Stimulated activated CD4-positive, alpha-beta T cell treated with anti-CD3 and anti-CD28 coated beads, Interleukin-2, amount 100 ng/mL, for 24 hours (primary cell): ENCODE measurements around the gene NECTIN1.

Source experiments
- DNase-seq, 2 donors: peaks; one replicate each; pipeline ENCODE4 v3.0.0-alpha.2; 2020

Gene NECTIN1

GRCh38 chr11:119712459-119713358, 16.3 kb downstream of the NECTIN1 start:
- no peak for DNase-seq

- DNase-seq, result no peak
Measured at GRCh38 chr11:119712006-119712405, 17.0 kb downstream of the NECTIN1 start.

- DNase-seq, result no peak
Measured at GRCh38 chr11:119711476-119711875, 17.5 kb downstream of the NECTIN1 start.

GRCh38 chr11:119710417-119710816, 18.6 kb downstream of the NECTIN1 start:
- DNase-seq, result no peak

GRCh38 chr11:119709638-119710346, 19.2 kb downstream of the NECTIN1 start:
- DNase-seq, result no peak

GRCh38 chr11:119709171-119709570, 19.8 kb downstream of the NECTIN1 start:
- no peak for DNase-seq

- DNase-seq, result no peak
Measured at GRCh38 chr11:119708384-119708783, 20.6 kb downstream of the NECTIN1 start.

- DNase-seq, result no peak
Measured at GRCh38 chr11:119706887-119707286, 22.1 kb downstream of the NECTIN1 start.

- no peak for DNase-seq
Measured at GRCh38 chr11:119706029-119706428, 23.0 kb downstream of the NECTIN1 start.

- DNase-seq, result no peak
Measured at GRCh38 chr11:119705362-119705761, 23.6 kb downstream of the NECTIN1 start.

GRCh38 chr11:119704849-119705248, 24.2 kb downstream of the NECTIN1 start:
- no peak for DNase-seq

GRCh38 chr11:119701591-119702549, 27.1 kb downstream of the NECTIN1 start:
- DNase-seq, result no peak

- no peak for DNase-seq
Measured at GRCh38 chr11:119700536-119701346, 28.3 kb downstream of the NECTIN1 start.

GRCh38 chr11:119700030-119700429, 29.0 kb downstream of the NECTIN1 start:
- DNase-seq, result no peak

GRCh38 chr11:119699227-119699626, 29.8 kb downstream of the NECTIN1 start:
- DNase-seq, result no peak

- DNase-seq, result no peak
Measured at GRCh38 chr11:119697882-119698281, 31.1 kb downstream of the NECTIN1 start.

GRCh38 chr11:119697445-119697844, 31.6 kb downstream of the NECTIN1 start:
- DNase-seq, result no peak

GRCh38 chr11:119696378-119697222, 32.4 kb downstream of the NECTIN1 start:
- no peak for DNase-seq

- DNase-seq, result no peak
Measured at GRCh38 chr11:119694334-119694733, 34.7 kb downstream of the NECTIN1 start.

- DNase-seq, result no peak
Measured at GRCh38 chr11:119693253-119693815, 35.7 kb downstream of the NECTIN1 start.

GRCh38 chr11:119692540-119692820, 36.5 kb downstream of the NECTIN1 start:
- DNase-seq, result no peak
